PC-3 (cell line): ENCODE measurements around the gene ZBTB22. TPM values are rescaled to one million over a fixed set of nuclear protein-coding genes. Genes with fewer than 3 reads are reported as not detected.
"Not testable (repeated sequence)": the region's sequence is repeated elsewhere in the genome, so short reads cannot be mapped to it uniquely, and the experiment has no call there.

Experiments
- ATAC-seq: fragments of 200-7000 bp; cut with Tn5 transposase; 2 replicates; pipeline ENCODE4 v1.9.1; 2020; ENCODE audit warnings: mild to moderate bottlenecking, moderate library complexity
- BruUV-seq: library from RNA; stranded (reverse); fragments of 400-500 nt; replicated peaks from 2 replicates; lab custom pipeline; 2021; lab: Mats Ljungman, UMichigan
- CTCF ChIA-PET: fragments of 300-600 bp; sonication (Branson Sonifier 250); formaldehyde crosslinking; loops from one replicate; lab custom pipeline; 2022; ENCODE audit warnings: antibody characterized with exemption; lab: Charles Lee
- POLR2A ChIA-PET: fragments of 300-600 bp; sonication (Branson Sonifier 250); formaldehyde crosslinking; loops from one replicate; lab custom pipeline; 2022; ENCODE audit warnings: antibody characterized with exemption; ENCODE audit not compliant: unreplicated experiment; lab: Charles Lee
- DNase-seq: peaks from one replicate; pipeline ENCODE4 v3.0.0-alpha.2; 2015
- H2AFZ ChIP-seq: fragments of 300-600 bp; sonication (generic); 2 replicates; pipeline ENCODE4 v1.6.0; 2016; ENCODE audit warnings: antibody characterized with exemption, low read length
- H3F3A ChIP-seq: fragments of 300-600 bp; sonication (generic); one replicate; pipeline ENCODE4 v1.6.0; 2017; ENCODE audit warnings: antibody characterized with exemption, low read length, control low read depth, mild to moderate bottlenecking; ENCODE audit not compliant: unreplicated experiment
- H3K27ac ChIP-seq: fragments of 300-600 bp; sonication (generic); 2 replicates; pipeline ENCODE4 v1.5.1; 2016; ENCODE audit warnings: mild to moderate bottlenecking, low read length
- H3K27me3 ChIP-seq: fragments of 300-600 bp; sonication (generic); 2 replicates; pipeline ENCODE4 v1.6.1; 2016; ENCODE audit warnings: low read length, mixed read lengths
- H3K36me3 ChIP-seq: fragments of 300-600 bp; sonication (generic); 2 replicates; pipeline ENCODE4 v1.6.1; 2016; ENCODE audit warnings: low read depth, mixed run types, low read length, mixed read lengths
- H3K4me1 ChIP-seq: fragments of 300-600 bp; sonication (generic); 2 replicates; pipeline ENCODE4 v1.5.1; 2016; ENCODE audit warnings: low read length; ENCODE audit not compliant: insufficient read depth
- H3K4me2 ChIP-seq: fragments of 300-600 bp; sonication (generic); 2 replicates; pipeline ENCODE4 v1.6.0; 2016; ENCODE audit warnings: low read length
- H3K4me3 ChIP-seq: fragments of 300-600 bp; sonication (generic); 2 replicates; pipeline ENCODE4 v1.5.1; 2016; ENCODE audit warnings: mild to moderate bottlenecking, low read length, mixed read lengths
- H3K79me2 ChIP-seq: fragments of 300-600 bp; sonication (generic); 2 replicates; pipeline ENCODE4 v1.6.1; 2017; ENCODE audit warnings: low read length, mixed read lengths
- H3K9ac ChIP-seq: fragments of 300-600 bp; sonication (generic); 2 replicates; pipeline ENCODE4 v1.6.0; 2016; ENCODE audit warnings: mild to moderate bottlenecking, low read length
- H3K9me2 ChIP-seq: fragments of 300-600 bp; sonication (generic); replicated peaks from 2 replicates; pipeline ENCODE4 v1.6.1; 2016; ENCODE audit warnings: mixed run types, low read length, mixed read lengths
- H3K9me3 ChIP-seq: fragments of 300-600 bp; sonication (generic); 2 replicates; pipeline ENCODE4 v1.6.1; 2016; ENCODE audit warnings: low read length, mixed read lengths
- H4K20me1 ChIP-seq: fragments of 300-600 bp; sonication (generic); 2 replicates; pipeline ENCODE4 v1.6.1; 2016; ENCODE audit warnings: low read length, mixed read lengths
- EZH2 ChIP-seq: fragments of 300-600 bp; sonication (generic); IDR thresholded peaks from one replicate; pipeline ENCODE4 v1.6.1; 2017; ENCODE audit warnings: antibody characterized with exemption, mild to moderate bottlenecking, low read length; ENCODE audit not compliant: unreplicated experiment
- EZH2phosphoT487 ChIP-seq: fragments of 300-600 bp; sonication (generic); IDR thresholded peaks from 2 replicates; pipeline ENCODE4 v1.6.1; 2018; ENCODE audit warnings: mild to moderate bottlenecking, antibody characterized with exemption, low read length, borderline replicate concordance
- intact Hi-C: fragments of 100-400 bp; cut with micrococcal nuclease; formaldehyde crosslinking; loops from 2 replicates; pipeline ENCODE4 v1.9.0; 2023
- total RNA-seq: library from RNA; depleted of rRNA; stranded (reverse); fragments of >200 nt; gene quantifications from 2 replicates; pipeline ENCODE4 v1.2.3, GENCODE V29; 2014
- TF ChIP-seq, protein P1 (sequence below): fragments of 300-600 bp; sonication (generic); conservative IDR thresholded peaks from 2 replicates; pipeline ENCODE4 v1.5.1; 2017; ENCODE audit warnings: antibody characterized with exemption, low read depth, mild to moderate bottlenecking, low read length

ZBTB22 gene
- total RNA-seq, 1 experiment from 2014 or later, result 18.8 TPM

DNA sequence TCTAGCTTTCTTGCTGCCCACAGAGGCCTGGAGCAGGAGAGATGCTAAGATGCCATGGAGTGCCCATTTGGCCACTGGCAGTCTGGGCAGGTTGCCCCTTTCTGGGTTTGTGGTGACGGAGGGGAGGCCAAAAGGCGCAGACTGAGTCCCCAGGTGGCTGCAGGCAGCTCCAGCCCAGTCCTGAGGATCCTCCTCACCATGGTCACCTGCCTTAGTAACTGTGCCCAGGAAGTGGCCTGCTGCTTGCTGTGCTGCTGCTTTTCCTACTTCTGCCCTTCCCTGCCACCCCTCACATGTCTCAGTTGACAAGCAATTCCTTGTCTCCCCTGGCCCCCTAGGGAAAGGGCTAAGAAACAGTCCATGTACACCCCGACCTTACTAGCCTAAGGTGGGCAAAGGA, 38.8 kb upstream of the ZBTB22 start:
- H3K36me3 ChIP-seq, result no peaks in the 10 kb centered on the region
- H3K79me2 ChIP-seq, result no peaks in the 10 kb centered on the region
- H4K20me1 ChIP-seq, result no peaks in the 10 kb centered on the region
- no peaks in the 10 kb centered on the region for H3K9me2 ChIP-seq
- ATAC-seq (no peak), DNase-seq (no peak)
- peaks cover 7% of the 10 kb centered on the region for H3K4me1 ChIP-seq
- BruUV-seq, result no TSS peak
- no peak overlapping the region for H2AFZ ChIP-seq
- intact Hi-C loops, result no loop called here
- no peaks in the 10 kb centered on the region for H3K27me3 ChIP-seq
- ChIA-PET CTCF (interaction anchor here (0.6 kb wide), 1 partner anchor 28 kb away, joined by 3 read pairs; no protein-coding TSS in a partner anchor), POLR2A (no interaction called here)
- no peak overlapping the region for H3K9ac ChIP-seq
- H3K27ac ChIP-seq, result no peak overlapping the region
- H3F3A ChIP-seq, result no peaks in the 10 kb centered on the region
- TF ChIP-seq EZH2phosphoT487 (no peak), EZH2 (no peak)
- TF ChIP-seq, protein P1, sequence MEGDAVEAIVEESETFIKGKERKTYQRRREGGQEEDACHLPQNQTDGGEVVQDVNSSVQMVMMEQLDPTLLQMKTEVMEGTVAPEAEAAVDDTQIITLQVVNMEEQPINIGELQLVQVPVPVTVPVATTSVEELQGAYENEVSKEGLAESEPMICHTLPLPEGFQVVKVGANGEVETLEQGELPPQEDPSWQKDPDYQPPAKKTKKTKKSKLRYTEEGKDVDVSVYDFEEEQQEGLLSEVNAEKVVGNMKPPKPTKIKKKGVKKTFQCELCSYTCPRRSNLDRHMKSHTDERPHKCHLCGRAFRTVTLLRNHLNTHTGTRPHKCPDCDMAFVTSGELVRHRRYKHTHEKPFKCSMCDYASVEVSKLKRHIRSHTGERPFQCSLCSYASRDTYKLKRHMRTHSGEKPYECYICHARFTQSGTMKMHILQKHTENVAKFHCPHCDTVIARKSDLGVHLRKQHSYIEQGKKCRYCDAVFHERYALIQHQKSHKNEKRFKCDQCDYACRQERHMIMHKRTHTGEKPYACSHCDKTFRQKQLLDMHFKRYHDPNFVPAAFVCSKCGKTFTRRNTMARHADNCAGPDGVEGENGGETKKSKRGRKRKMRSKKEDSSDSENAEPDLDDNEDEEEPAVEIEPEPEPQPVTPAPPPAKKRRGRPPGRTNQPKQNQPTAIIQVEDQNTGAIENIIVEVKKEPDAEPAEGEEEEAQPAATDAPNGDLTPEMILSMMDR, result no peak
- H3K4me2 ChIP-seq, result no peak overlapping the region
- no peak overlapping the region for H3K4me3 ChIP-seq
- no peaks in the 10 kb centered on the region for H3K9me3 ChIP-seq

DNA sequence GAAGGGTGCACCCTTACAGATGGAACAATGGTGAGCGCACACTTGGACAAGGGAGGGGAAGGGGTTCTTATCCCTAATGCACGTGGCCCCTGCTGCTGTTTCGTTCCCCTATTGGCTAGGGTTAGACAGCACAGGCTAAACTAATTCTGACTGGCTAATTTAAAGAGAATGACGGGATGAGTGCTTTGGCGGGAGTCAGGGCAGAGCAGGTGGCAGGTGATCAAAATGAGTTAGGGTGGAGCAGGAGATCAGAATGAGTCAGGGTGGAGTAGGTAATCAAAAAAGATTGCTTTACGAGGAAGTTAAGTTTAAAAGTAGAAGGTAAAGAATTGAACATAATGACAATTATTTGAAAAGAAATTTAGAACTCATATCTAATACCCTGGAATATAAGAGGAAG, 38.3 kb upstream of the ZBTB22 start:
- H3K4me3 ChIP-seq, H4K20me1 ChIP-seq, BruUV-seq, POLR2A ChIA-PET, H3K36me3 ChIP-seq, H3K9me3 ChIP-seq, CTCF ChIA-PET, H3K79me2 ChIP-seq, H3K4me2 ChIP-seq, H3K4me1 ChIP-seq, H3K27ac ChIP-seq, H3K9me2 ChIP-seq, intact Hi-C loops, H3K27me3 ChIP-seq, H3K9ac ChIP-seq, H2AFZ ChIP-seq, ATAC-seq, H3F3A ChIP-seq: not testable (repeated sequence)
- DNase-seq, result peak; percentile 15

DNA sequence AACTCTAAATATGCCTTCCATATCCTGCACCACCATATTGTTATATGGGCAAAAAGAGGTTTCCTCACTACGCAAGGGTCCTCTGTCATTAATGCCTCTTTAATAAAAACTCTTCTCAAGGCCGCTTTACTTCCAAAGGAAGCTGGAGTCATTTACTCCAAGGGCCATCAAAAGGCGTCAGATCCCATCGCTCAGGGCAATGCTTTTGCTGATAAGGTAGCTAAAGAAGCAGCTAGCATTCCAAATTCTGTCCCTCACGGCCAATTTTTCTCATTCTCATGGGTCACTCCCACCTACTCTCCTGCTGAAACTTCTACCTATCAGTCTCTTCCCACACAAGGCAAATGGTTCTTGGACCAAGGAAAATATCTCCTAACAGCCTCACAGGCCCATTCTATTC, 30.3 kb upstream of the ZBTB22 start:
- Histone ChIP-seq H3K36me3 (no peaks in the 10 kb centered on the region), H3K4me1 (peaks cover 5% of the 10 kb centered on the region), H3K4me3 (no peak overlapping the region), H3F3A (no peaks in the 10 kb centered on the region), H3K27me3 (no peaks in the 10 kb centered on the region), H4K20me1 (no peaks in the 10 kb centered on the region), H3K79me2 (no peaks in the 10 kb centered on the region), H3K9me2 (no peaks in the 10 kb centered on the region), H3K27ac (no peak overlapping the region), H3K4me2 (no peak overlapping the region), H3K9me3 (no peaks in the 10 kb centered on the region), H2AFZ (no peak overlapping the region), H3K9ac (no peak overlapping the region)
- ATAC-seq (no peak), DNase-seq (no peak)
- ChIA-PET CTCF (no interaction called here), POLR2A (no interaction called here)
- no peak for TF ChIP-seq EZH2phosphoT487
- TF ChIP-seq EZH2, result no peak
- TF ChIP-seq, protein P1, result no peak
- no TSS peak for BruUV-seq
- intact Hi-C loops, result no loop called here

DNA sequence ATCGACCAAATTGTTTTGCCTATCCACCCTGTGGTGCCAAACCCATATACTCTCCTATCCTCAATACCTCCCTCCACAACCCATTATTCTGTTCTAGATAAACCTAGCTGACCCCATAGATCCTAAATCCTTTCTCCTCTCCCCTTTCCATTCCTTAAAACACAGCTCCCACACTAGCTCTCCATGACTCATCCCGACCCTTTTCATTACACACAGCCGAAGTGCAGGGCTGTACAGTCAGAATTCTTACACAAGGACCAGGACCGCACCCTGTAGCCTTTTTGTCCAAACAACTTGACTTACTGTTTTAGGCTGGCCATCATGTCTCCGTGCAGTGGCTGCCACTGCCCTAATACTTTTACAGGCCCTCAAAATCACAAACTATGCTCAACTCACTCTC, 29.4 kb upstream of the ZBTB22 start:
- CTCF ChIA-PET, H3K36me3 ChIP-seq, POLR2A ChIA-PET, H3K9me2 ChIP-seq, H4K20me1 ChIP-seq, H3K4me2 ChIP-seq, H3K79me2 ChIP-seq, intact Hi-C loops, H3K4me3 ChIP-seq, H3K9ac ChIP-seq, H3F3A ChIP-seq, H2AFZ ChIP-seq, H3K27ac ChIP-seq, H3K27me3 ChIP-seq, ATAC-seq, H3K9me3 ChIP-seq, H3K4me1 ChIP-seq, BruUV-seq: not testable (repeated sequence)
- DNase-seq, result peak; percentile 50
